ENCODE measurements around the gene PARD3. TPM values are rescaled to one million over a fixed set of nuclear protein-coding genes. Genes with fewer than 3 reads are reported as not detected.
"Not testable (repeated sequence)": the region's sequence is repeated elsewhere in the genome, so short reads cannot be mapped to it uniquely, and the experiment has no call there.

The PARD3 gene
- under 1 TPM; 0.61 to 0.63 TPM for total RNA-seq

- ChIA-PET CTCF (no interaction called here), POLR2A (no interaction called here)
Observed at GRCh38 chr10:34815185-34816084, at the start of gene PARD3. Gene PARD3 (minus strand): TSS chr10:34815296. CDS start chr10:34814995, 301 bp downstream.

- POLR2A ChIA-PET: no interaction called here
- CTCF ChIA-PET: no interaction called here
Observed at GRCh38 chr10:34864149-34865067, 49.3 kb upstream of the PARD3 start.

- CTCF ChIA-PET: interaction anchor here (0.7 kb wide), 1 partner anchor 18 kb away, joined by 4 read pairs; no protein-coding TSS in a partner anchor
- POLR2A ChIA-PET: no interaction called here
Observed at GRCh38 chr10:34862892-34863291, 47.8 kb upstream of the PARD3 start.

- ChIA-PET POLR2A (no interaction called here), CTCF (no interaction called here)
Observed at GRCh38 chr10:34861293-34862021, 46.4 kb upstream of the PARD3 start.

GRCh38 chr10:34859170-34859569 lies 44.1 kb upstream of the PARD3 start:
- ChIA-PET POLR2A (no interaction called here), CTCF (no interaction called here)

GRCh38 chr10:34858003-34858402 lies 42.9 kb upstream of the PARD3 start:
- ChIA-PET POLR2A (no interaction called here), CTCF (no interaction called here)

GRCh38 chr10:34854147-34854601 lies 39.1 kb upstream of the PARD3 start:
- CTCF ChIA-PET: no interaction called here
- POLR2A ChIA-PET: no interaction called here

GRCh38 chr10:34853357-34853756 lies 38.3 kb upstream of the PARD3 start:
- CTCF ChIA-PET: no interaction called here
- POLR2A ChIA-PET: no interaction called here

GRCh38 chr10:34850558-34850957 lies 35.5 kb upstream of the PARD3 start:
- ChIA-PET POLR2A (no interaction called here), CTCF (no interaction called here)

- ChIA-PET POLR2A (no interaction called here), CTCF (no interaction called here)
Observed at GRCh38 chr10:34850036-34850435, 34.9 kb upstream of the PARD3 start.

GRCh38 chr10:34845070-34845469 lies 30.0 kb upstream of the PARD3 start:
- CTCF ChIA-PET: interaction anchor here (0.6 kb wide), 1 partner anchor 17 kb away, joined by 4 read pairs; no protein-coding TSS in a partner anchor
- POLR2A ChIA-PET: no interaction called here

GRCh38 chr10:34844448-34844847 lies 29.4 kb upstream of the PARD3 start:
- ChIA-PET CTCF (no interaction called here), POLR2A (no interaction called here)

GRCh38 chr10:34843470-34843869 lies 28.4 kb upstream of the PARD3 start:
- POLR2A ChIA-PET, CTCF ChIA-PET: not testable (repeated sequence)

GRCh38 chr10:34838366-34838900 lies 23.3 kb upstream of the PARD3 start:
- CTCF ChIA-PET: no interaction called here
- POLR2A ChIA-PET: no interaction called here

GRCh38 chr10:34835908-34836508 lies 20.9 kb upstream of the PARD3 start:
- ChIA-PET CTCF (no interaction called here), POLR2A (no interaction called here)

- POLR2A ChIA-PET: no interaction called here
- CTCF ChIA-PET: no interaction called here
Observed at GRCh38 chr10:34834274-34834673, 19.2 kb upstream of the PARD3 start.

GRCh38 chr10:34830217-34830822 lies 15.2 kb upstream of the PARD3 start:
- POLR2A ChIA-PET: no interaction called here
- CTCF ChIA-PET: no interaction called here

- ChIA-PET CTCF (no interaction called here), POLR2A (no interaction called here)
Observed at GRCh38 chr10:34826857-34827766, 12.0 kb upstream of the PARD3 start.
